Erythroblast (primary cell): ENCODE measurements around the gene MICA.

ENCODE experiments used
- GATA1 ChIP-seq: IDR thresholded peaks from 2 replicates; pipeline ENCODE4 v1.6.1; 2011; ENCODE audit warnings: low read depth, mild to moderate bottlenecking, control low read depth, low read length, moderate library complexity
- POLR2A ChIP-seq: IDR thresholded peaks from 2 replicates; pipeline ENCODE4 v1.6.1; 2011; ENCODE audit warnings: mild to moderate bottlenecking, low read length

- TF ChIP-seq POLR2A (no peak), GATA1 (no peak)
These were observed 6.8 kb upstream of the MICA start for GRCh38 chr6:31396422-31397152.
